ENCODE results near the gene GBE1.
A peak's percentile ranks its signal among the peaks of the same experiment; 100 is the strongest.

Gene GBE1

DNA sequence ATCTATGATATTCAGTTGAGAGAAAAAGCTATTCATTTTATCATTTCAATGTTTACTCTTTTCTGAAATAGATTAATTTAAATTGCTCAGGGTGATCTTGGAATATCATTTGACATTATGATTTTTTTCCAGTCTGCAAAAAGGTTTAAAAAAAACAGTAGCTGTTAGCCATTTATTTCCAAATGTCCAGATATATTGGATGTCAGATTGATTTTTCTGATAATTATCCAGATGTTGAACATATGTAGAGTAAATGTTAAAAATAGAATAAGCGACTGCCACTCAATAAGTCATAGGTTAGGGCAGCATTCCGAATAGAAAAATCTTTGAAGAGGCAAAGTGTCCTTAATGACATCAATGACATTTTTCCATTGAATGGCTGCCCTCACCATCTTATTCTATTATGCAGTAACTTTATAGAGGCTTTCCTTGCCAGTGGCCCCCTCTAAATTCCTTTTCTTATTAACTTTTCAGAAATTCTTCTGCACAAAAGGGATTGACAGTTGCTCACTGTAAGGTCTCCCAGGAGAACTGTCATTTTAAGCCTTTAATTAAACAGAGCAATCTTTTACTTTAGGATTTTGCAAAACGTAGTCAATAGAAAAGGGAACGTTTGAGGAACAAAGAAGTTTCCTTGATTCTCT lies 316.5 kb downstream of the GBE1 start:
- POLR2A ChIA-PET (ENCODE audit: low non-redundant PET): no interaction called here
- CTCF ChIA-PET: no interaction called here
- H3K27ac ChIP-seq: no peak overlapping the region
- no peak for DNase-seq (ENCODE audit: low spot score)
- TF ChIP-seq, protein P1, sequence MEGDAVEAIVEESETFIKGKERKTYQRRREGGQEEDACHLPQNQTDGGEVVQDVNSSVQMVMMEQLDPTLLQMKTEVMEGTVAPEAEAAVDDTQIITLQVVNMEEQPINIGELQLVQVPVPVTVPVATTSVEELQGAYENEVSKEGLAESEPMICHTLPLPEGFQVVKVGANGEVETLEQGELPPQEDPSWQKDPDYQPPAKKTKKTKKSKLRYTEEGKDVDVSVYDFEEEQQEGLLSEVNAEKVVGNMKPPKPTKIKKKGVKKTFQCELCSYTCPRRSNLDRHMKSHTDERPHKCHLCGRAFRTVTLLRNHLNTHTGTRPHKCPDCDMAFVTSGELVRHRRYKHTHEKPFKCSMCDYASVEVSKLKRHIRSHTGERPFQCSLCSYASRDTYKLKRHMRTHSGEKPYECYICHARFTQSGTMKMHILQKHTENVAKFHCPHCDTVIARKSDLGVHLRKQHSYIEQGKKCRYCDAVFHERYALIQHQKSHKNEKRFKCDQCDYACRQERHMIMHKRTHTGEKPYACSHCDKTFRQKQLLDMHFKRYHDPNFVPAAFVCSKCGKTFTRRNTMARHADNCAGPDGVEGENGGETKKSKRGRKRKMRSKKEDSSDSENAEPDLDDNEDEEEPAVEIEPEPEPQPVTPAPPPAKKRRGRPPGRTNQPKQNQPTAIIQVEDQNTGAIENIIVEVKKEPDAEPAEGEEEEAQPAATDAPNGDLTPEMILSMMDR (conservative IDR thresholded peaks at IDR 0.05; ENCODE audit: low read depth): no peak

DNA sequence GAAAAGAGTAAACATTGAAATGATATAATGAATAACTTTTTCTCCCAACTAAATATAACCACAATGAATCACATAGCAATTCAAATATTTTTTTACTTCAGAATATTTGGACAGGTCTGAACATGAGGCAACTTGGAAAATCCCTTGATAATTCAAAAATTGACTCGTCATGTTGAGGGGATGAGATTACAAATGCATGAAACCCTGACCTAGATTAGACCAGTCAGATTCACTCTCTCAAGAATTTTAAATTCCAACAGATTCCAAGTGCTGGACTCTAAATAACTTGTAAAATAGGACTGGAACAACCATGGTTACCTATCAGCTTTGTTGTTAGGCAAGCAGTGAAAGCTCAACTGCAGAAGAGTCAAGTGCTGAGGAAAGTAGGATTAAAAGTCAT lies 317.5 kb downstream of the GBE1 start:
- H3K27ac ChIP-seq: no peak overlapping the region
- POLR2A ChIA-PET (ENCODE audit: low non-redundant PET): no interaction called here
- TF ChIP-seq, protein P1 (conservative IDR thresholded peaks at IDR 0.05; ENCODE audit: low read depth): no peak
- CTCF ChIA-PET: no interaction called here
- peak; percentile 18 for DNase-seq (ENCODE audit: low spot score)

DNA sequence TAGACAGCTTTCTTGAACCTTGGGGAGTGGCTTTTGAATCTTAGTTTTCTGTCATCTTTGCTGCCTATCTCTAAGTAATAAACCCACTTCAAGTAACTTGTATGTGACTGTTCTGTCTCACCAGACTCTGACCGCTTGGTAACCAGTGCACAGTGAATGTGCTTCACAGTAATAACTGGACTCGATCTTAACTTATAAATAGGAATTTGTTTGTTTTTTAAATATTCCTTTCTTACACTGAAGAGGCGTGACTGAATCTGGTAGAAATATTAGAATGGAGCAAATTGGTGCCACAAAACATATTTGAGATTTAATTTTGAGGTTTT lies 318.0 kb downstream of the GBE1 start:
- DNase-seq (ENCODE audit: low spot score): no peak
- H3K27ac ChIP-seq: no peak overlapping the region
- TF ChIP-seq, protein P1 (conservative IDR thresholded peaks at IDR 0.05; ENCODE audit: low read depth): no peak
- ChIA-PET POLR2A (ENCODE audit: low non-redundant PET) (no interaction called here), CTCF (no interaction called here)

DNA sequence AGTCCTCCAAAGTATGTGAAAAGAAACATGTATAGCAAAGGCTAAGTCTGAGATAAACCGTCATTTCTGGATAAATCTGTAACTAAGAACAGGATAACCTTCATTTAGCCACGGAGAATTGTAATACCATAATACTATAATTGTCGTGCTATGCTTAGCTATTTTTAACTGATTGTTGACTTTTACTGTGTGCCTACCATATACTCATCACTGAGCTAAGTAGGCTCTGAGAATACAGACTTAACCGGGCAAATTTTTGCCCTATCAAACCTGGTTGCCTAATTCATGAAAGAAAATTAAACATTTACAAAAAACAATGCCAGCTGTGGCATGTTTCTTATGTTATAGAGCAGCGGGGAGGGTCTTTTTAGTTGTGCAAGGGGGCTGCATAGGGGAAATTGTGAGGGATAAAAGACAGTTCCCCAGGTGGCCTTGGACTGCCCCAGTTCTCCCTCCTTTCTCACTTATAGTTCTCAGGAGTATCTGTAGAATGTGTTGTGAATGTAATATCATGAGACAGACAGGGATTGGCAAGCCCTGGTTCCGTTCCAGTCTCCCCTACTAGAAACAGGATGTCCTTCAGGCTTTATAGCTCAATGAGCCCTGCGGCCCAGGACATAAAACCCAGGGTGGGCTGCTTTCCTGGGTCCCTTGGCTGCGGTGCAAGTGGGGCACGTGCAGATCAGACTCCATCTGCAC lies 318.5 kb downstream of the GBE1 start:
- TF ChIP-seq, protein P1 (conservative IDR thresholded peaks at IDR 0.05; ENCODE audit: low read depth): no peak
- CTCF ChIA-PET: interaction anchor here (0.6 kb wide), 1 partner anchor 91 kb away, joined by 3 read pairs; no protein-coding TSS in a partner anchor
- POLR2A ChIA-PET (ENCODE audit: low non-redundant PET): no interaction called here
- H3K27ac ChIP-seq: no peak overlapping the region
- DNase-seq (ENCODE audit: low spot score): no peak

DNA sequence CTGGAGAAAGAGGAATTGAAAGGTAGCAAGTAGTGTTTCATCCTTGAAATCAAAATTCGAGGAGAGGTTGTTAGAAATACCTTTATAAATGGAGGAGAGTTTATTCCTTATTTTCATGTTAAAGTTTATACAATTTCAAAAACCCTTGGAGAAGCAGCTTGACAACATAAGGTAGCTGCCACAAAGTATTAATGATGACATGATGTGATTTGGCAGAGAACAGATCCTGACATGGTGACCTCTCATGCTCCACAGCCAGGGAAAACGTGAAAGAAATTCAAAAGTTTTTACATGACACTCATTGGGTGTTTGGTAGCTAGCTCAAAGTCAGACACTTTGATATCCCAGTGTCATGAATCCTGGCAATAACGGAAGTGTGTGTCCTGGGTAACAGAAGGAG lies 320.8 kb downstream of the GBE1 start:
- ChIA-PET CTCF (no interaction called here), POLR2A (ENCODE audit: low non-redundant PET) (no interaction called here)
- H3K27ac ChIP-seq: no peak overlapping the region
- DNase-seq (ENCODE audit: low spot score): no peak
- TF ChIP-seq, protein P1 (conservative IDR thresholded peaks at IDR 0.05; ENCODE audit: low read depth): no peak

Data from RWPE1 (cell line).